Measurements from ENCODE around the gene ADAM23.
"Not testable (repeated sequence)": the region's sequence is repeated elsewhere in the genome, so short reads cannot be mapped to it uniquely, and the experiment has no call there.

ADAM23 gene

GRCh38 chr2:206442833-206443734 is at the start of gene ADAM23:
TSS of gene ADAM23 (plus strand) at chr2:206443532. CDS start at chr2:206443867, 335 bp downstream.
- peak in 13 of 14 donors; percentile 27 to 94 (median 71) for DNase-seq

GRCh38 chr2:206396211-206396610 is 47.1 kb upstream of the ADAM23 start:
- no peak for DNase-seq

- DNase-seq = not testable (repeated sequence)
These were observed 40.3 kb upstream of the ADAM23 start for GRCh38 chr2:206402956-206403569.

GRCh38 chr2:206408323-206409320 is 34.7 kb upstream of the ADAM23 start:
- DNase-seq = no peak

GRCh38 chr2:206410714-206411113 is 32.6 kb upstream of the ADAM23 start:
- no peak for DNase-seq

- no peak for DNase-seq
These were observed 27.6 kb upstream of the ADAM23 start for GRCh38 chr2:206415618-206416243.

GRCh38 chr2:206418968-206419367 is 24.4 kb upstream of the ADAM23 start:
- DNase-seq = no peak

- no peak for DNase-seq
These were observed 22.6 kb upstream of the ADAM23 start for GRCh38 chr2:206420721-206421120.

GRCh38 chr2:206422493-206422892 is 20.8 kb upstream of the ADAM23 start:
- no peak for DNase-seq

GRCh38 chr2:206423147-206423546 is 20.2 kb upstream of the ADAM23 start:
- no peak for DNase-seq

- no peak for DNase-seq
These were observed 19.2 kb upstream of the ADAM23 start for GRCh38 chr2:206424134-206424533.

- no peak for DNase-seq
These were observed 14.5 kb upstream of the ADAM23 start for GRCh38 chr2:206428783-206429182.

- DNase-seq = no peak
These were observed 12.9 kb upstream of the ADAM23 start for GRCh38 chr2:206430452-206430851.

- no peak for DNase-seq
These were observed 11.9 kb upstream of the ADAM23 start for GRCh38 chr2:206431439-206431838.

GRCh38 chr2:206432193-206433082 is 10.9 kb upstream of the ADAM23 start:
- DNase-seq = no peak

GRCh38 chr2:206433190-206433589 is 10.1 kb upstream of the ADAM23 start:
- DNase-seq = no peak

- no peak for DNase-seq
These were observed 9.6 kb upstream of the ADAM23 start for GRCh38 chr2:206433686-206434085.

- DNase-seq = no peak
These were observed 7.6 kb upstream of the ADAM23 start for GRCh38 chr2:206435742-206436141.

GRCh38 chr2:206438196-206438724 is 5.1 kb upstream of the ADAM23 start:
- DNase-seq = no peak

- DNase-seq = peak in 1 of 14 donors; percentile 16
These were observed 879 bp upstream of the ADAM23 start for GRCh38 chr2:206442474-206442832.

All from C1 segment of cervical spinal cord (tissue), 14 donors.